Effector memory CD8-positive, alpha-beta T cell (primary cell): Measurements from ENCODE around the gene BMP3.
A peak's percentile ranks its signal among the peaks of the same experiment; 100 is the strongest.

Experiments used
- ATAC-seq: fragments of 150-1000 bp; cut with Tn5 transposase; replicated peaks from 2 replicates; pipeline ENCODE4 v1.10.0; 2021; ENCODE audit warnings: mild to moderate bottlenecking, moderate library complexity
- DNase-seq, 3 experiments: peaks; one replicate each; pipeline ENCODE4 v3.0.0; 2021
- H3K27ac Mint-ChIP-seq, 2 donors: one replicate each; pipeline ENCODE4 v1.8.0; 2022; ENCODE audit warnings: mild to moderate bottlenecking in 2 of 2, mixed read lengths in 2 of 2, moderate library complexity in 2 of 2
- H3K27me3 Mint-ChIP-seq, 2 donors: one replicate each; pipeline ENCODE4 v1.8.0; 2022; ENCODE audit warnings: mixed read lengths in 2 of 2
- H3K36me3 Mint-ChIP-seq: one replicate; pipeline ENCODE4 v1.8.0; 2022; ENCODE audit warnings: mild to moderate bottlenecking, moderate library complexity, mixed read lengths; ENCODE audit not compliant: insufficient read depth
- H3K4me1 Mint-ChIP-seq, 2 donors: one replicate each; pipeline ENCODE4 v1.8.0; 2022; ENCODE audit warnings: low read depth in 2 of 2, mixed read lengths in 2 of 2
- H3K4me3 Mint-ChIP-seq, 2 donors: one replicate each; pipeline ENCODE4 v1.8.0; 2022; ENCODE audit warnings: mild to moderate bottlenecking in 2 of 2, mixed read lengths in 2 of 2, moderate library complexity in 2 of 2
- H3K9me3 Mint-ChIP-seq, 2 donors: one replicate each; pipeline ENCODE4 v1.8.0; 2022; ENCODE audit warnings: mixed read lengths in 2 of 2

BMP3 gene

DNA sequence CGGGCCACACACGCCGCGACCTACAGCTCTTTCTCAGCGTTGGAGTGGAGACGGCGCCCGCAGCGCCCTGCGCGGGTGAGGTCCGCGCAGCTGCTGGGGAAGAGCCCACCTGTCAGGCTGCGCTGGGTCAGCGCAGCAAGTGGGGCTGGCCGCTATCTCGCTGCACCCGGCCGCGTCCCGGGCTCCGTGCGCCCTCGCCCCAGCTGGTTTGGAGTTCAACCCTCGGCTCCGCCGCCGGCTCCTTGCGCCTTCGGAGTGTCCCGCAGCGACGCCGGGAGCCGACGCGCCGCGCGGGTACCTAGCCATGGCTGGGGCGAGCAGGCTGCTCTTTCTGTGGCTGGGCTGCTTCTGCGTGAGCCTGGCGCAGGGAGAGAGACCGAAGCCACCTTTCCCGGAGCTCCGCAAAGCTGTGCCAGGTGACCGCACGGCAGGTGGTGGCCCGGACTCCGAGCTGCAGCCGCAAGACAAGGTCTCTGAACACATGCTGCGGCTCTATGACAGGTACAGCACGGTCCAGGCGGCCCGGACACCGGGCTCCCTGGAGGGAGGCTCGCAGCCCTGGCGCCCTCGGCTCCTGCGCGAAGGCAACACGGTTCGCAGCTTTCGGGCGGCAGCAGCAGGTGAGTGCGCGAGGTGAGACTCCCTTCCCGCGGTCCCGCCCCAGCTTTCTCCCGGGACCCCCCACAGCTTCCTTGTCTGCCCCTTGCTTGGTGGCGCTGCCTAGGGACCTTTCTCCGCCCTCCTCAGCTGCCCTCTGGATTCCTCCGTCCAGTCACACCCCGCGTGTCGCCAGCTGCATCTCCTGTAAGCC lies 678 bp downstream of the BMP3 start:
- H3K9me3 Mint-ChIP-seq: no peaks in the 10 kb centered on the region
- peaks cover 8 to 11% of the 10 kb centered on the region in 2 donors for H3K4me1 Mint-ChIP-seq
- ATAC-seq (no peak), DNase-seq (no peak)
- H3K36me3 Mint-ChIP-seq: no peaks in the 10 kb centered on the region
- peak overlapping the region; percentile 59 to 71 for H3K4me3 Mint-ChIP-seq
- H3K27me3 Mint-ChIP-seq: peaks cover 50 to 74% of the 10 kb centered on the region in 2 donors
- H3K27ac Mint-ChIP-seq: no peak overlapping the region

DNA sequence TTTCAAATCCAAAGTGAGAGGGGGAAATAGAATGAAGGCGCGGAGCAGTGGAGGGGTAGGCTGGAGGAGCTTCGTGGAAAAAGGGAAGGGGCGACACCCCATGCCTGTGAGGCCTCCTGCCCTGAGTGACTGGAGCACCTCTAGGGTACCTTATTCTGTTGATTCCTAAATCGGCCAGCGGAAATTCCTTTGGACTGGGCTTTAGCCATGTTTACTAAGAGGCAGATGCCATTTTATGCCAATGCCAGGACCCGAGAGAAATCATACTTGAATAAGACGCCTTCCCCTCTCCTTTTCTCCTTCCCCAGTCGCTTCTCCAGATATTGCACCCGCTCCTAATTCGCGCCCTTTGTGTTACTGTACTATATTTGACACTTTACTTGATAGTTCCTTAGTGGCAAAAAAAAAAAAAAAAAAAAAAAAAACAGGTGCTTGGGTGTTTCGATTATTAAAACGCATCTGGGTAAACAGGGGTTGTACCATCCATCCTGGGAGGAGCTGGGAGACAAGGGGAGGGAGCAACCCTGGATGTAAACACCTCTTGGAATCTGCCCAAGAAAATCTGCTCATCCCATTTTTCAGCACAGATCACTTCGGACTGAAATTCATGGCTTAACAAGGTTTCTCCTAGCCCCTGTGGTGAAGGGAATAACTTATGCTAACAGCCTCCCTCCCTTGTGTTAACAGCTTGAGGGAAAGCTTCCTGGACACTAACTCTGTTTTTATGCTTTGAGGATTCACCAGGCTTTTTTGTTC lies 1.5 kb downstream of the BMP3 start:
- H3K27me3 Mint-ChIP-seq: peaks cover 45 to 74% of the 10 kb centered on the region in 2 donors
- H3K27ac Mint-ChIP-seq: no peak overlapping the region
- DNase-seq (no peak), ATAC-seq (no peak)
- H3K36me3 Mint-ChIP-seq: no peaks in the 10 kb centered on the region
- H3K4me3 Mint-ChIP-seq: peak overlapping the region; percentile 28 to 51
- no peaks in the 10 kb centered on the region for H3K9me3 Mint-ChIP-seq
- peaks cover 8 to 11% of the 10 kb centered on the region in 2 donors for H3K4me1 Mint-ChIP-seq

DNA sequence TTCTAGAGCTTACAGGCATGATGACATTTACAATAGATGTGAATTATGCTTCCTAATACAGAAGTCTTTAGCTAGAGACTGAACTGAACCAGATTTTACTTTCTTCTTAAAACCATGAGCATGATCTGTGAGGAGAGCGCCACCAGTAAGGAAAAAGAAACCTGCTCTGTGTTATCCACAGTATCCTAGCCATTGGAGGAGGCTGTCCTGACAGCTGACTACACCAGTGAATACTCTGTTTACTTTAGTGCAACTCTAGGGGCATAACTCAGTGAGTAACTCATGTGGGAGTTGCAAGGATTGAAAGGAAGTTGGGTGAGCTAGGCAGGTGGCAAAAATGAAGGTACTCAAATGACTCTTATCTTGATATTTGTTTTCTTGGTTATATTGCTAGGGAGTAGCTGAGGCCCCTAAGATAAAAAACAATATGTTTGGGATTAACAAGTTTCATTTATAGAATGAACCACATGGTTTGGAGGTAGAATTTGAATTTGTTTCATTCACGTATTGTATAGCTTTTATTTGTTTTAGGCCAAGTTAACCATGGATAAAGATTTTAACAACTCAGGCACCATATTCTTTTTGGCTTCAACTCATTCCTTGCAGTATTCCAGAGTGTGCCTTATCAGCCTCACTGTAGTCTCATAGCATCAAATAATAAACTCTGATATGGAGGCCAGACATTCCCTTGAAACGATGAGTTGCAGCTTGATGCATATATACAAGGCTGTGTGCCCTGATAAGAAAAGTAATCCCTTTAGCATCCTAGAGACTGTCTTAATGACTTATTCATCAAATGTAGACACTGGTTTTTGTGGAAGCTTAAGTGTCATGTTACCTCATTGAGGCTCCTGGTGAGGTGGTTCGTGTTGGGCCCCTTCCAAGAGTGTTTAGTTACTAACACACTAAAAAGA lies 2.5 kb downstream of the BMP3 start:
- no peak for ATAC-seq
- Mint-ChIP-seq H3K4me3 (no peak overlapping the region), H3K27ac (no peak overlapping the region), H3K9me3 (no peaks in the 10 kb centered on the region), H3K27me3 (peaks cover 40 to 65% of the 10 kb centered on the region in 2 donors), H3K4me1 (peaks cover 8 to 11% of the 10 kb centered on the region in 2 donors), H3K36me3 (no peaks in the 10 kb centered on the region)
- no peak for DNase-seq

DNA sequence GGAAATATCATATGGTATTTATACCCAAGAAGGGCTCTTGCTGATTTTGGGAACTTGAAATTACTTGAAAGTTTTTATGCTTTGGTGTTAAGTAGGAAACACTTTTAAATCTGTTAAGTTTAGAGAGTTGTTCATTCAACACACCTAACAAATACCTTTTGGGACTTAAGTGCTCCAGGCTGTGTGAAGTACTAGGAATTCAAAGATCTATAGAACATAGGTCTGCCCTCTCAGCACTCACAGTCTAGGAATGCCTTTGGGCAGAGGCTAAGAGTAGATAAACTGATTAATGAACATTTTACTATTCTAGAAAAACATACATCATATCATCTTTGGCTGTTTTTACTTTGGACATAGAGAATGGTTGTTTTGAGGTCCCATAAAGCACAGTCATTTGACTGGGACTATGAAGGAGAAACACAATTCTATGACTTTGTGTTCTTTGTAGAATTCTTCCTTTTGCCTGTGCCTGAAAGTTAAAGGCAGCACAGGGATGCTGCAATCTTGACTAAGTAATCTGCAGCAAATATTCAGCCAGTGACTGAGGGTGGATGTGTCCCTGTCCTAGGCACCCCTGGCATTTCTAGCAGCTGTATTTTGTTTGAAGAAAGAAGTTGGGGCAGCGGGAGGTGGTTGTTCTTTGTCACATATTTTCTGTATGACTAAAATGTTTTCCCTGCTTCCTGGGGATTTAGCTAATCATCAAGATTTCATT lies 8.3 kb downstream of the BMP3 start:
- no peak overlapping the region for H3K4me3 Mint-ChIP-seq
- H3K9me3 Mint-ChIP-seq: no peaks in the 10 kb centered on the region
- no peak for DNase-seq
- peaks cover 8 to 11% of the 10 kb centered on the region in 2 donors for H3K27me3 Mint-ChIP-seq
- H3K36me3 Mint-ChIP-seq: no peaks in the 10 kb centered on the region
- ATAC-seq: no peak
- no peaks in the 10 kb centered on the region for H3K4me1 Mint-ChIP-seq
- H3K27ac Mint-ChIP-seq: no peak overlapping the region

DNA sequence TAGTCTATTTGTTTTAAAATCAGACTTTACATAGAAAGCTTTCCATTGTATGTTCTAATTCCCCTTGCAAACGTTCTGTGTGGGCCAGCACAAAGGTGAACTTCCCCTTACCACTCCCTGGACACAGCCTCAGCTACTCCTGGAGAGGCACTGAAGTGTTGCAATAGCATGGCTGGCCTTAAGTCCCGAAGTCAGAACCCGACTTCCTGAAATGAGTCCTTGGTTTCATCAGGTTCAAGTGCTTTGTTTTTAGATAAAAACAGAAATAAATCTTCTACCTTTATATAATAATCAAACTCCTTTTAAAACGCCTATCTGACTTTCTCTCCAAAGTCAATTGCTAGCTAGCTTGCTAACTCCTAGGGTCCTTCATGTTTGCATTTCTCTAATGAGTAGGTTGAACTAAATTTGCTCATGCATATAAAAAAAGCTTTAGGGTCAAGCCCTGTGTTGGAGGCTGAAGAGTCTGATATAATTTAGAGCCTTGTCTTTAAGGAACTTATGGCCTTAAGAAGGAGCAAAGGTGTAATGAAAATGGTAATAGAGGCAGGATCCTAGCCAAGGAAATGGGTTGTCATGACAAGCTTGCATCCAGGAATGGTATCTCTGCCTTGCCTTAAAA lies 9.0 kb downstream of the BMP3 start:
- Mint-ChIP-seq H3K27ac (no peak overlapping the region), H3K4me3 (no peak overlapping the region), H3K36me3 (no peaks in the 10 kb centered on the region), H3K9me3 (no peaks in the 10 kb centered on the region), H3K4me1 (no peaks in the 10 kb centered on the region), H3K27me3 (peaks cover 8 to 12% of the 10 kb centered on the region in 2 donors)
- ATAC-seq (no peak), DNase-seq (no peak)

DNA sequence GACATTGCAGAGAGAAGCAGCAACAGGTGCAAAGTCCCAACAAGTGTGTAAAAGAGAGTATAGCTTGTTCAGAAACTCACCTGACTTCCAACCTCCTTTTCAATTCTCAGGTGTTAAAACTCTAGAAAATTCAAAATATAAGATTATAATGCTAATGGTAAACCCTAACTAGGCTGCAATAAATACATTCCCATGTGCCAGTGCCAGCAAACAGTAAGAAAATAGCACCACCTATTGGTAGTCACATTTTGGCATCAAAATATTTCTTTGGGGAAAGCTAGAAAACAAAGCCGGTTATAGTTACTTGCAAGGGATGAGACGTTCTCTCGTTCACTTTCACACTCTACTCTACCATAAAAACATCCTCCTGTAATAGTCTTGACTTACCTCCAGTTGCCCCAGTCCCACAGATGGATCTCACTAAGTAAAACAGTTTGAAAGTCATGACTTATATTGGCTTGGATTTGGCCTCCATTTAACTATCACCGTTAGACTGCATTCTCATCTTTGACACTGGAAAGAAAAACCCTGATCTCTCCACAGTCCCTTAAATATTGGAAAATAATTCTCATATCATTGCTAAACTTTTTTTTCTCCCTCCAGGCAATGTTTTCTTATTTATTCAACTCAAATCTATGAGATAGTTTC lies 9.6 kb downstream of the BMP3 start:
- no peaks in the 10 kb centered on the region for H3K36me3 Mint-ChIP-seq
- peak; percentile 53 for ATAC-seq
- H3K4me1 Mint-ChIP-seq: no peaks in the 10 kb centered on the region
- no peak overlapping the region for H3K4me3 Mint-ChIP-seq
- DNase-seq: peak in 2 of 3 experiments; percentile 5 to 9
- H3K27ac Mint-ChIP-seq: no peak overlapping the region
- peaks cover 14 to 18% of the 10 kb centered on the region in 2 donors for H3K27me3 Mint-ChIP-seq
- no peaks in the 10 kb centered on the region for H3K9me3 Mint-ChIP-seq

DNA sequence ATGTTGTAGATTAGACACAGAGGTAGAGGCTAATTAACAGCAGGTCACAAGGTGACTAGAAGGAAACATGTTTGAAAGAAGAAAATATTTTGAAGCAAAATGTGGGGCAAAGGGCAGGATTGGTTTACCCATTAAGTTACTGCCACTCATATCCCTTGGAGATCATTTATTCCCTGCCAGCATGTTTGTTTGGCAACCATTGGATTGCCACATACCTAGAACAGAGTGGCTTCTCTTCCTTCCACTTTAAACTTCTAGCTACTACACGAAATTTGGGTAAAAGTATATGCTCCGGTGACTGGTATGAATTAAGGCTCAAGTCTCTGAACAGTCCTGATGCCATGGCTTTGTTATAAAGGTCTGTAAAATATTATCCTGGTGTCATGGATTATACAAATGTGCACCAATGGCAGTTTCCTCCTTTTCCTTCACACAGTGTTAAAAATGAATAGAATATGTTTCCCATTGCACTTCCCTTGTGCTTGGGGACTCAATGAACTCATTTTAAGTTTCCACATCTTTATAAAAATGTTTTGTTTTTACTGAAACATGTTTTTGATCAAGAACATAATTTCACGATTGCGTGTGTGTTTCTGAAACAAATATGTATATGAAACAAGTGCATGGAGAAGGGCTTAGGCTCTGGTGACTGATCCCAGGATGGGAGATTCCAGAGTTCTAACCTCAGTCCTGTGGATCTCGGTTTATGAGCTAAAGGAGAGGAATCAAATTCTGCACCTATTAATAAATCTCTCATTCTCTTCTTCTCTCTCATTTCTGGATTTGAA lies 12.3 kb downstream of the BMP3 start:
- Mint-ChIP-seq H3K9me3 (no peaks in the 10 kb centered on the region), H3K27me3 (peaks cover 39 to 43% of the 10 kb centered on the region in 2 donors), H3K4me1 (no peaks in the 10 kb centered on the region), H3K36me3 (no peaks in the 10 kb centered on the region), H3K4me3 (no peak overlapping the region), H3K27ac (no peak overlapping the region)
- ATAC-seq: no peak
- DNase-seq: no peak

DNA sequence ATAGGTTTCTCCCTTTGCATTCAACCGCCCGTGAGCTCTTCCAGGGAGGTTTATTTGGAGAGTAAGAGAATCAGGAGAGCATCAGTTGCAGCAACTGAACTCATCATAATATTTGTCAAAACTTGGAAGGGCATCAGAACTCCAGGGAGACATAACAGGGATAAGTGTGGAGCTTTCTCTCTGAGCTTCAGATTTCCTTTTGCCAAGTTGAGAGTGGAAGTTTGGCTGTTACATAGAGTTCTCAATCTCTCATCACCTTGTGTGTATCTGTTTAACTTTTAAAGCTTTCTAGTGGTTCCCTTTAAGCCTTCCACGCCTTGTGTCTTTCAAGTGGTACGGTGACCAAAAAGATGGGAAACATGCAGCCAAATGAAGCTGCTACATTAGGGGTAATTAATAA lies 18.8 kb downstream of the BMP3 start:
- DNase-seq: no peak
- Mint-ChIP-seq H3K4me3 (no peak overlapping the region), H3K27ac (no peak overlapping the region)

DNA sequence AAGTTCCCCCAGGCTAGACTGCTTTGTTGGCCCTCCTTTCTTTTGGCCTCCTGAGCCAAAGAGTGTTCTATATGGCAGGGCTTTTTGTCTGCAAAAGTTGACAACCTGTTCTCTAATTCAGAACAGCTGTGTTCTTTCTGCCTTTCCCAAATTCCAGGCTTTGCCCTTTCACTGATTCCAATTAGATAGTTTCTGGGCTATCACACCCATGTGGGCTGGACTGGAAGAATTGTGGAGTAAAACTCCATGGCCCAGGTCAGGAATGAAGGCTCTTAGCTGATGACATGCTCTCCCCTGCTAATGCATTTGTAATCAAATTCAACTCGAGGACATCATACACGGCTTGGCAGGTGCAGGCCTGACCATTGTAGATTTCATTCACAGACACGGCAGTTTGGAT lies 19.4 kb downstream of the BMP3 start:
- Mint-ChIP-seq H3K4me1 (no peaks in the 10 kb centered on the region), H3K36me3 (no peaks in the 10 kb centered on the region), H3K27ac (no peak overlapping the region), H3K27me3 (peaks cover 33 to 44% of the 10 kb centered on the region in 2 donors), H3K4me3 (no peak overlapping the region), H3K9me3 (no peaks in the 10 kb centered on the region)
- ATAC-seq (no peak), DNase-seq (no peak)

More for the DNA sequence above, 18.8 kb downstream of the BMP3 start:
- no peak for ATAC-seq
- H3K4me1 Mint-ChIP-seq: no peaks in the 10 kb centered on the region
- H3K36me3 Mint-ChIP-seq: no peaks in the 10 kb centered on the region
- H3K27me3 Mint-ChIP-seq: peaks cover 33 to 46% of the 10 kb centered on the region in 2 donors
- H3K9me3 Mint-ChIP-seq: no peaks in the 10 kb centered on the region

DNA sequence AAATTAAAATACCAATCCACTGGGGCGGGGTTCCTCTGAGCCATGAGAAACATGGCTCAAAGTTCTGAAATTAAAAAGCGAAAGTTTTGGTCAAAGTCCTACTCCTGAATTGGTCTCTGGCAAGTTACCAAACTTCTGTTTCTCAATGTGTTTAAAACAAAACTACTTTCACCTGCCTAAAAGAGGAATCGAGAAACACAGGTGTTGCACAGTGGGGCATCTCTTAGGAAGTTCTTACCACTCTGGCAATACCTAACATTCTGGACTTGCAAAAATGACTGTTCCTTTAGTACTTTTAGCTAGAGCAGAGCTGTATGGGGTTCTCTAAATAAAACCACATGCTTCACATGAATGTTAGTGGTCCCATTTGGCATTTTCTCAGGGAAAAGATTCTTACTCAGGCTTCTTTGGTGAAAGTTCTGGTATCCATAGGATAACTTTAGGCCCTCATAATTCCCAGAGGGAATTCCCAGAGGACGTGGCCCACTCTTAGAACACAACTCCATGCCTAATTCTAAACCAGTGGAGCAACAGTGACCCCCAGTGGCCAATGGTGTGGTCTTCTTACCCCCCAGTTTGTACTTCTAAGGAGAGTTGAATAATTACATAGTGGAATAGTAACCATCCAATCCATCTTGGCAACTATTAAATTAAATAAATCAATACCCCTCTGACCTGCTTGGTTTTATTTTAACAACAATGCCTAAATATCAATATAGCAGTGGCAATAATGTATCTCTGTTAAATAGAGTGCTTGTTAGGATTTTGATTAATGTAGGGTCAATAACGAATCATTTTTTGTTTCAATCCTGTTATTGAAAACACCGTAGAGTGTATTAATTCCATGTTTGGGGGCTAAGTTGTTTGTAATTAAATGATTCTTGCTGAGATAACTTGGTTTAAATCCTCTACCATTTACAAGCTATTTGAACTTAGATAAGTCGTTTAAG lies 21.9 kb downstream of the BMP3 start:
- peaks cover 14 to 24% of the 10 kb centered on the region in 2 donors for H3K27me3 Mint-ChIP-seq
- no peak overlapping the region for H3K27ac Mint-ChIP-seq
- ATAC-seq (peak; percentile 54), DNase-seq (peak; percentile 27 to 37 (median 35))
- no peaks in the 10 kb centered on the region for H3K36me3 Mint-ChIP-seq
- H3K4me1 Mint-ChIP-seq: no peaks in the 10 kb centered on the region
- H3K4me3 Mint-ChIP-seq: no peak overlapping the region
- H3K9me3 Mint-ChIP-seq: no peaks in the 10 kb centered on the region

DNA sequence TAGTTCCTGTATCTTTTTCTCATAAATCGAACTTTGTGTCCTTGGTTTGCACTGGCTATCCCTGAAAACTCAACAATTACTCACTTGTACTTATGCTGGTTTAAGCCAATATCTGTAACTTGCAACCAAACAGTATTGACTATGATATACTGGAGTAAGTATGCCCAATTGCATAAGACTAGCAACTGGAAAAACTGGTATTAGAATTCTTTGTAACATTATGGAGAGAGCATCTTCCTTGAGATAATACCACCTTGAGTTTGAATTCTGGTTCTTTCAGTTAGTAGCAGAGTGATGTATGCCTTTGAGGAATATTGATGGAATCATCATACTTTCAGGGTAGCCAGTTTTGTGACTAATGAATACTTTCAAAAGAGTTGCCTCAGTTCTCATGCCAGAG lies 28.1 kb downstream of the BMP3 start:
- DNase-seq (no peak), ATAC-seq (no peak)
- H3K27ac Mint-ChIP-seq: no peak overlapping the region
- no peaks in the 10 kb centered on the region for H3K36me3 Mint-ChIP-seq
- no peak overlapping the region for H3K4me3 Mint-ChIP-seq
- H3K9me3 Mint-ChIP-seq: no peaks in the 10 kb centered on the region
- H3K4me1 Mint-ChIP-seq: no peaks in the 10 kb centered on the region
- peaks cover 27 to 33% of the 10 kb centered on the region in 2 donors for H3K27me3 Mint-ChIP-seq
